GM21381 (cell line): ENCODE measurements around the gene PXK.
"Not testable (repeated sequence)": the region's sequence is repeated elsewhere in the genome, so short reads cannot be mapped to it uniquely, and the experiment has no call there.

Experiments
- ATAC-seq: cut with Tn5 transposase; IDR thresholded peaks from one replicate; pipeline ENCODE4 v1.9.1; 2021; ENCODE audit warnings: mild to moderate bottlenecking, moderate library complexity; ENCODE audit not compliant: unreplicated experiment

Gene PXK

DNA sequence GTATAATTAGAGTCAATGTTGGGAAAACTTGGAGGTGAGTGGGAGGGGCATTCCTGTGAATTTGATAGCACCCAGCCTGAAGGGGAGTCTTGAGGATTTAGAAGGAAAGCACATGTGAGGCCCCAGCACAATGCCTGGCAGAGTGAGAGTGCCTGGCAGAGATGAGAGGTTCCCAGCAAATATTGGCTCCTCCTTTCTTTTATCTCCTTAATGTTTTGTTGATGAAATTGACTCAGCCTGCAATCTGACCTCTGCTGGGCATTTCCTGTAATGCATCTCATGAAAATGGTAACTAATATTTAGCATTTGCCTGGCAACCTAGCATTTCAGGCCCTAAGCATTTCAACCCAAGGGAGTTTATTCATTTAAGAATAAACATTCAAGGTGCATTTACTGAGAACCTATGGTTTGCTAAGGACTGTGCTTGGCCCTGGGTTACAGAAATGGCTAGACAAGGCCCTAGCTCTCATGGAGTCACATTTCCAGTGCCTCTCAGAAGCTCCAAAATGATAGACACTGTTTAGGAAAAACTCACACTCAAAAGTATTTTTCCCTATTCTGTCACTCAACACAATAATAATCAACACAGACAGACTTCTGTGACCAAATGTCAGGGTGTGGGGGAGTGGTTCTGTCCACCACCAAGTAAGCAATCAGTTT lies 82.0 kb downstream of the PXK start:
- no peak for ATAC-seq

DNA sequence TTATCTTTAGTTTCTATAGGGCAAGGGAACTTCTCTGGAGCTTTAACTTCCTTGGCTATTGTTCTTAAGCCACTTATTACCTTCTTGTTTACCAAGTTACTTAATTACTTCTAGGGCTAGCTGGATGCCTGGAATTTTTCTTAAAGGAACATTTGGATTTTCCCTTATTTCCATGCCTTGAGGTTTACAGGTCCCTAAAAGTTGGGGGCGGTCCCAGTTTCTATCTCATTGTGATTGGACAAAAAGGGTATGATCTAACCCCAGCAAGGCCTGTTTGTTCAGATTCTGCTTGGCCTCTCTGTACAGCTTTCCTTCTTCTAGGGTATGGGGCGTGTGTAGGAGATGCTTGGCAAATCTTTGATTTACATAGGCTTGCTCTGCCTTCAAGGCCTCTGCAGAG lies 83.5 kb downstream of the PXK start:
- ATAC-seq = no peak

DNA sequence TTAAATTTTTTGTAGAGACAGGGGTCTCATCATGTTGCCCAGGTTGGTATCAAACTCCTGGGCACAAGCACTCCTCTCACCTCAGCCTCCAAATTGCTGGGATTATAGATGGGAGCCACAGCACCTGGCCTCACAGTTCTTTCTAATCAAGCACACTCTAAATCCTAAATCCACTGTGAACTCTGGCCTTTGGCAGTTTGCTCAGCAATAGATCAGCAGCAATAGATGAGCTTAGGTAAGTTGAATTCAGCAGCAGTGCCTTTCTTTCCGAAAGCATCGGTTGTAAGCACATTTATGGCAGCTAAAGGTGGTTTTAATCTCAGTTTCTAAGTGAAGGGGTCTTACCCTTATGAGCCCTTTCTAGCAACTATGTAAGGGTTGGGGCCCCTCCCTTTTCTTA lies 84.4 kb downstream of the PXK start:
- no peak for ATAC-seq

DNA sequence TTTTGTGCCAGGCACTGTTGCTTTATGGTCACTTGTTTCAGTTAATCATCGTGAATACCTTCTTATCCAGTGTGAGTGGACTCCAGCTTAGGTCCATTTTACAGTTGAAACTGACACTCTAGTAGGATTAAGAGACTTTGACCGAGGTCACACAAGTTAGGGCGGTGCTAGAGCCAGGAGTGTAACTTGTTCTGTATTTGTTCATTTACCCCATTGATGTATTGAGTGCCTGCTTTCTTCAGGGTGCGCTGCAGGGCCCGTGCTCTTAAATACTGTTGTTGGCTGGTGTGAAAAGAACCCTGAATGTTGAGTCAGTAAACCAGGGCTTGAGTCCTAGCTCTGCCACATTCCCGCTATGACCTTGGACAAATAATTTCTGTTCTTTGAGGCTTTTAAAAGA lies 85.5 kb downstream of the PXK start:
- no peak for ATAC-seq

DNA sequence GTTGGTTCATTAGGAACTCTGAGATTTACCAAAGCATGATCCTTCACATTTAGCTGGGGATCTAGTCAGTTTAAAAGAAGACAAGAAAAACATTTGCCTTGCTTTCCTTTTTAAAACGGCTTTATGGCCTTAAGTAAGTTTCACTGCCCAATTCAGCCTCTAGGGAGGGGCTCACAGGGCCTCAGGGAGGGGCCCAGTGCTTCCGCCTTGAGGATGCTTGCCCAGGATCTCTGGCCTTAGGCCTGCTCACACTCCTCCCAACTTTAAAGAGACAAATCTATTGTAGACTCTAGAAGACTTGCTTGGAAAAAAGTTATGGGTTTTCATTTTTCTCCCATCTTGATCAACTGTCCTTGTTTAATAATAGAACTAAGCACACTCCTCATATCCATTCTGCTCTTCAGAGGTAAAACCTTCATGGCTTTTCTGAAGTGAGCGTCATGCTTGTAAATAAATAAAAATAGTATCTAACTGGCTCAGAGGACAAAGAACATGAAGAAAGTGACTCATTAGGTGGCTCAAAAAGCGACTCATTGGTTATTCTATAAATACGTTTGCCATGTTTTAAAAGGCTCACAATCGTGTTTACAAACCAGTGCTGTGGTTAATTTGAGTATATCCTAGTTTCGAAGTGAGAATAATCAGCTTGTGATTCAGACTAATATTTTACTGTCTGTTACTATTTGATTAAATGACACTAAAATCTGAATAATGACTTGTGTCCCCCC lies 87.3 kb downstream of the PXK start:
- ATAC-seq = peak; percentile 59

DNA sequence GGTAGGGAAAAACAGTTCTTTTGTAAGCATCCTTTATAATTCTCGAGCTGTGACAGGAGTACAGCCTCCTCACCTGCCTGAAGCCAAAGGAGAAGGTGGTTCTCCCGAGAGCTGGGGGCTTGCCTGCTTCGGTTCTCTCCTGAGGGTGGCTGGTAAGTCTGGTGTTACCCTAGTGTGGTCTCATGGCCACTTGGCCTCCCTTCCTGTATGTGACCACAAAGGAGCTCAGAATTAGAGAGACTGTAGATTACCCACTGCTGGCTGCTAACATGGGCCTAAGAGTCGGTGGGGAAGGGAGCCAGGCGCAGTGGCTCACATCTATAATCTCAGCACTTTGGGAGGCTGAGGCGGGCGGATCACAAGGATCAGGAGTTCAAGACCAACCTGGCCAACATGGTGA lies 88.3 kb downstream of the PXK start:
- ATAC-seq = no peak

DNA sequence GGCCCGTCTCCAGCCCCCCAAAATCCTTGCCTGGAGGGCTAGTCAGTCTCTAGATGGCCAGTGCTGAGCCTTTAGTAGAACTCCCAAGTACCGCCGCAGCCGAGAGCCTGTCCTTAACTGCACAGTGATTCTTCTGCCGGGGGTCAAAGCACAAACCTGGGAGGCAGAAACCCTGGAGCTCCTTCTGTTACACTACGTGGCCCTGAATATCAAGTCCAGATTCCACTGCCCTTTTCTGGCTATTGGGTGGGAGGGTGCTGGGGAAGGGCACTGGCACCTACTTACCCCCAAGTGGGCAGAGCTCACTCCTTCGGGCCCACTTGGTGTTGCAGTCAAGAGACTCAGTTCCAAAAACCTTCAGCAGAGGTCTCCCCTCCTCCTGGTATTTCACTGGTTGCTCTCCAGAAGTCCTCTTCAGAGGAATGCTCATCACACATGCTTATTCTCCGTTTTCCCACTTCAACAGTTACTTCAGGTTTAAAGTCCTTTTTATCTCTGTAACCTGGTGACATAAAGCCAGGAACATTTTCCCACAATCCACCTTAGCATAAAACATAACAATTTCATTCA lies 90.1 kb downstream of the PXK start:
- no peak for ATAC-seq

DNA sequence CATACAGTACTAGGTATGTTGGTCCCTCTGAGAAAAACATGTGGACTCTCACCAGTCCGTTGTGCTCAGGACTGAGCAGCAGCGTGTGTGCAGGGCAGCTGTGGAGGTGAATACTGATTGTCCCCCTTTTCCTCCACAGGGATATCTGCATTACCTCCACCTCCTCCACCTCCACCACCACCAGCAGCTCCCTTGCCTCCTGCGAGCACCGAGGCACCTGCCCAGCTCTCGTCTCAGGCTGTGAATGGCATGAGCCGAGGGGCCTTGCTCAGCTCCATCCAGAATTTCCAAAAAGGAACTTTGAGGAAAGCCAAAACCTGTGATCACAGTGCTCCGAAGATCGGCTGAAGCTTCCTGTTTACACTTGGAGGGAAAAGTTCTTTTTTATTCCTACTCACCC lies 91.9 kb downstream of the PXK start:
- ATAC-seq = no peak

DNA sequence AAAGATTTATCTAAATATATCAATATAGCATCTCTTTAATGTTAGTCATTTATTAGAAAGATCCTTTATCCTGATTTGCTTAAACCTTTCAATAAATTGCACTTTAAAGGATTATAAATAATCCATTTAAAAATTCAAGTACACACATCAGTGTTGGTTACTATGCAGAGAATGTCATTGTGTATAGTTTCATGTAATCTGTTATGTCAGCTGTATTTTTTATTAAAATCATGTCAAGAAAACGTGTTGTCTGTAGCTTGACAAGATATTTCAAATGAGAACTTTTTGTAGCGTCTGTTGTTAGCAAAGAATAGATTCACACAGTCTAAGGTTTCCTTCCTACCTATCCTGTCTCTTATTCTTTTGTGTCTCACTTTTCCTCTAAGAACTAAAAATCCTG lies 93.1 kb downstream of the PXK start:
- no peak for ATAC-seq

DNA sequence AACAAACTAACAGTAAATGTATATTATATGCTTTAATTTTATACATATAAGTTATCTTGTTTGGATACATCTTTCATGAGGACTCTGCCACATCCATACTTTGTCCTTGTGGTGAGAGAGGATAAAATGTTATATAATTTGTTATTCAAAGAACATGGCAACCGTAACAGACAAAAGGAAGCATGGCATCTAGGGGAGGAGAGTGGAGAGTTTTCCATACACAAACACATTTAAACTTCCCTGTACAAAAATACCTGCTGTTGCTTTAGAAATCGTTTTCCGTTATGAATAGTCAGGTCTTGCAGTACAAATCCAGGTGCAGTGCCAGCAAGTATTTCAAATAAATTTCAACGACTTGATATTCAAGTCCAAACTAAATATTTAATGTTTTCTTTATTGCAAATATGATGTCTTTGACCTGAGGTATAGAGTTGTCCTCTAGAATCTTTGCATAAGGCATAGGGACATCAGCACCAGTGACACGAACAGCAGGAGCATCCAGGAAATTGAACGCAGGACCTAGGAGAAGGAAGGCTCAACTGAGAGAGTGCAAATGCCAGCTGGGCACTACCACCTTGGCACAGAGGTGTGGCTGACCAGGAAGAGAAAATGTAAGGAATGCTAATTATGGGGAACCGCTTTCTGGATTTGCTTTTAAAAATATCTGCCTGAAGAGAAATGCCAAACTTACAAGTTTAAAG lies 95.1 kb downstream of the PXK start:
- ATAC-seq = no peak

DNA sequence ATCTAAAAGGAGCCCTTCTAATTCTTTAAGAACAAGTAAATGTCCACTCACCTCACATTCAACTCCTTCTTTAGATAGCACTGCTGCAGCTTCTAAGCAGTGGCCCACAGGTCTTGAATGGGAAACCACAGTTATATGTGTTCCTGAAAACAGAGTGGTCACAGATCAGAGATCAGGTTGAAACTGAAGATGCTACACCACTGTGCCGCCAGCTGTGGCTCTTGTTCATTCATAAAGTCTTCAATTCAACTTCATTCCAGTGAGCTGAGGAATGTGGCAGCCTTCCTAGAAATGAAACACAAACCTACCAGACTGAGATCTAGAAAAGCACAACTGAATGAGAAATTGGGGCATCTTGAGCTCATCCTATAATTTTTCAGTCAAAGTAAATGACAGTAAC lies 97.0 kb downstream of the PXK start:
- ATAC-seq = peak; percentile 45

DNA sequence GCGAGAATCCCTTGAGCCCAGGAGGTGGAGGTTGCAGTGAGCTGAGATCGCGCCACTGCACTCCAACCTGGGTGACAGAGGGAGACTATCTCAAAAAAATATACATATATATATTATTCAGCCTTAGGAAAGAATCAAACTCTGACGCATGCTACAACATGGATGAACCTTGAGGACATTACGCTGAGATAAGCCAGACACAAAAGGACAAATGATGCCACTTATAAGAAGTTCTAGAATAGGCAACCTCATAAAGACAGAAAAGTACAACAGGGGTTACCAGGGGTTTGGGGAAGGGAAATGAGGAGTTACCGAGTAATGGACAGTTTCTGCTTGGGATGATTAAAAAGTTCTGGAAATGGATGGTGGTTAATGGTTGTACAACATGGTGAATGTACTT lies 100.2 kb downstream of the PXK start:
- no peak for ATAC-seq

DNA sequence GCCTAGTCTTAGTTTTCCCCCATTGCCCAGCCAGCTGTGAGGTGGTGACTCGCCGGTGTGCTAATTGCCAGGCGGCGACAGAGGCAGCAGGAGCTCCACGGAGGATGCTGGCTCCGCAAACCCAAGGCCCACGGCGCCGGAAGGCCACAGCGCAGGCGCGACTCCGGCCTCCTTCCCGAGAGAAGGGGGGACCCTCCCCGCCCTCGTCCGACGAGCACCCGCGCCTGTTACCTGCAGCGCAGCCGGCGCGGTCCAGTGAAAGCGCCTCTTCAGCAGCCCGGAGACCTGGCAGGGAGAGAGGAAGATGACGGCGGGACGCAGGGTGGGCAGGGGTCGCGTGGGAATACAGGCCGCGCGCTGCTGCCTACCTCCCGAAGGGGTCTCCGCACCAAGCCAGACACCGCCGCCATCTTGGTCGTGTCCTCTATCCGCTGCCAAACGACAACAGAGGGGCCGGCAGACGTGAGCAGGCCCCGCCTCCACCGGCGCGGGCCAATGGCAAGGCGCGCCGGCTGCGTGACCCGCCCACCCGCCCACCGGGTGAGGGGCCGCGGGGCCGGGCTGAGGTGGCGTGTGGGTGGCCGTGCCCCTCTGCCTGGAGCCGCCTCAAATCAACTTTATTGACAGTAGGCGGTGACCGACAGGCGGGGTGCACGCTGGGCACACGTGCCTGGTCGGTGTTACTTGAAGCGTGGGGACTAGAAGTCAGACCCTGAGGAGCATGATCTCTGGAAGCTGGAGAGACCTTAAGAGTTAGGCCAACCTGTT lies 100.9 kb downstream of the PXK start, which contains the start of gene PDHB:
Gene PDHB (minus strand): TSS at position 433 of the 768 bp plus-strand sequence. CDS start 23 bp downstream, at position 410.
- ATAC-seq = peak; percentile 92

DNA sequence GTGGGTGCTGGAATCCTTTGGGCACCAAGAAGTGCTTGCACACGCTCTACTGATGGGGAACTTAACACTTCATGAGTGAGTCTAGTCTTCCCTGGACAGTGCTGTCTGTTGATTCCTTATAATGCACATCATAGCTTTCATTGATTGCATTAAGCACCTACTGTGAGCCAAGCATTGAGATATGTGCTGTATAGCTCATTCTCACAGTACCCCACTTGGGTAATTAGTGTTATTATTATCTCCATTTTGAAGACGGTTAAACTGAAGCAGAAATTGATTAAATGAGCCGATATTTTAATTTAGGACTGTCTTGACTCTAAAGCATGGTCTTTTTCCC lies 101.4 kb downstream of the PXK start:
- no peak for ATAC-seq

DNA sequence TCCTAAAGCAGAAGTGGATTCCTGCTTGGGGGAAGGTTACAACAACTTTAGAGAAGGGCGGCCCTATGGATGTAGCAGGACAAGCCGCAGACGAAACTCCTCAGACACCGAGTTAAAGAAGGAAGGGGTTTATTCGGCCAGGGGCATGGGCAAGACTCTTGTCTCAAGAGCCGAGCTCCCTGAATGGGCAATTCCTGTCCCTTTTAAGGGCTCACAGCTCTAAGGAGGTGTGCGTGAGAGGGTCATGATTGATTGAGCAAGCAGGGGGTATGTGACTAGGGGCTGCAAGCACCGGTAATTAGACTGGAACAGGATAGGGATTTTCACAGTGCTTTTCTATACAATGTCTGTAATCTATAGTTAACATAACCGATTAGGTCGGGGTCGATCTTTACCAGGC lies 101.8 kb downstream of the PXK start:
- no peak for ATAC-seq

DNA sequence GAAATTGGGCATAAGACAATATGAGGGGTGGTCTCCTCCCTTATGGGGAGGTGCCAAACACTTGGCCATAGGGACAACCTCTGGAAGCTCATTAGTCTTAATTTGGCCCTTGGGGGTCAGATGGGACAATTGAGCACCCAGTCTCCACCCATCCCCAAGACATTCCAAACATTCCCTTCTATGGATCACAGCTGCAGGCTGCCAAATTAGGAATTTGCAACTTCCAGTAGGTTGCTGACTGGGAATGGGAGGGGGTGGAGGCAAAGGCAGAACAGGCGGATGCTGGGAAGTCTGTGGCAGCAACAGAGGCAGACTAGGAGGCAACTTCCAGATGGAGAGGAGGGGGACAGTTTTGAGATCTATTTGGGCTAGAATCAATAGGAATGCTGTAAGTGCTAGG lies 102.3 kb downstream of the PXK start:
- ATAC-seq = no peak

DNA sequence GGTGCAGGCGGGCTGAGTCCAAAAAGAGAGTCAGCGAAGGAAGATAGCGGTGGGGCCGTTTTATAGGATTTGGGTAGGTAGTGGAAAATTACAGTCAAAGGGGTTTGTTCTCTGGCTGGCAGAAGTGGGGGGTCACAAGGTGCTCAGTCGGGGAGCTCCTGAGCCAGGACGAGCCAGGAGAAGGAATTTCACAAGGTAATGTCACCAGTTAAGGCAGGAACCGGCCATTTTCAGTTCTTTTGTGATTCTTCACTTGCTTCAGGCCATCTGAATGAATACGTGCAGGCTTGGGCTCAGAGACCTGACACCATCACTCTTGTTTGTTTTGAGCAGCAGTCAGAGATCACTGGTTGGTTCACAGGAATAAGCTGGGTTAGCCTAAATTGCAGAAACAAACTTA lies 104.6 kb downstream of the PXK start:
- not testable (repeated sequence) for ATAC-seq

DNA sequence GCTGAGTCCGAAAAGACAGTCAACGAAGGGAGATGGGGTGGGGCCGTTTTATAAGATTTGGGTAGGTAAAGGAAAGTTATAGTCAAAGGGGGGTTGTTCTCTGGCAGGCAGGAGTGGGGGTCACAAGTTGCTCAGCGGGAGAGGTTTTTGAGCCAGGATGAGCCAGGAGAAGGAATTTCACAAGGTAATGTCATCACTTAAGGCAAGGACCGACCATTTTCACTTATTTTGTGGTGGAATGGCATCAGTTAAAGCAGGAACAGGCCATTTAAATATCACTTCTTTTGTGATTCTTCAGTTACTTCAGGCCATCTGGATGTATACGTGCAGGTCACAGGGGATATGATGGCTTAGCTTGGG lies 108.3 kb downstream of the PXK start:
- not testable (repeated sequence) for ATAC-seq

DNA sequence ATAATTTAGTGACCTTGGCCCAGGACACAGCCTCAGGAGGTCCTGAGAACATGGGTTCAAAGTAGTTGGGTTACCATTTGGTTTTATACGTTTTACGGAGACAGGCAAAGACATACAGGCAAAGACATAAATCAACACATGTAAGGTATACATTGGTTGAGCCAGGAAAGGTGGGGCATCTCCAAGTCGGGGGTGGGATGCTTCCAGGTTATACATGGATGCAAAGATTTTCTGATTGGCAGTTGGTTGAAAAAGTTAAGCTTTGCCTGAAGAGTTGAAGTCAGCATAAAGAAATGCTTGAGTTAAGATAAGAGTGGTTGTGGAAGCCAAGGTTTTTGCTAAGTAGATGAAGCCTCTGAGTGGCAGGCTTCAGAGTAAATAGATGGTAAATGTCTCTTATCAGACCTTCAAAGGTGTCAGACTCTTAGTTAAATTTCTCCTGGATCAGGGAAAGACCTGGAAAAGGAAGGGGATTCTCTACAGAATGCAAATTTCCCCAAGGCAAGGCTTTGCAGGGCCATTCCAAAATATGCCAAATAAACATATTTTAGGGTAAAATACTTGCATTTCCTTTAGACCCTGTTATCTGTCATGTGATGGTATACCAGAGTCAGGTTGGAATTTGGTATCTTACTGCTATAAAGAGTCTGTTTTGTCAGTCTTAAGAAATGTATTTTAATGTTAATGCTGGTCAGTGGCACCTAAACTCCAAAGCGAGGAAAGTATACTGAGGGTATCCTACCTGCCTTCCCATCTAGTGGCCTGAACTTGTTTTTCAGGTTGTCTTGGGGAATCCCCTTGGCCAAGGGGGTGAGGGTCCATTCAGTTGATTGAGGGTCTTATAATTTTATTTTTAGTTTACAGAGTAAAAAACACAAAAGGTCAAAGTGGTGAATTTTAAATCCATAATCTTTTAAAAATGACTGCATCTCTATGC lies 109.1 kb downstream of the PXK start:
- no peak for ATAC-seq

DNA sequence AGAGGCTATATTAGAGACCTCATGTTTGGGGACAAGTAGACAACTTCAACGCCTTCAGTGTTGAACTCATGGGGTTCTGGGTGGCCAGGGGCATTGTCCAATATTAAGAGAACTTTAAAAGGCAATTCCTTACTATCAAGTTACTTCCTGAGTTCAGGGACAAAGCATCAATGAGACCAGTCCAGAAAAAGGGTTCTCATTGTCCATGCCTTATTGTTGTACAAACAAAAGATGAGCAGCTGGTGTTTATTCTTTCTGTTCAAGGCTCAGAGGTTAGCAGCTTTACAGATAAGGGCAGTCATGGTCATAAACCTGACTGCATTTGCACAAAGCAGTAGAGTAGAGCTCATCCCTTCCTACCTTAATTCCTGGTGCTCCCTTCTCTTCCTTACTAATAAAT lies 119.5 kb downstream of the PXK start:
- no peak for ATAC-seq
